ENCODE data around the gene RIN1.
"Not testable (repeated sequence)": the region's sequence is repeated elsewhere in the genome, so short reads cannot be mapped to it uniquely, and the experiment has no call there.

The RIN1 gene

GRCh38 chr11:66317723-66318599 lies 18.3 kb downstream of the RIN1 start:
- no peak for DNase-seq (ENCODE audit: low read depth)

- DNase-seq (ENCODE audit: low read depth), result no peak
Measured at GRCh38 chr11:66317322-66317722, 18.9 kb downstream of the RIN1 start.

- no peak for DNase-seq (ENCODE audit: low read depth)
Measured at GRCh38 chr11:66316849-66317251, 19.4 kb downstream of the RIN1 start, which contains the start of gene CD248. CD248 (minus strand) TSS chr11:66317044; CDS start chr11:66317027, 17 bp downstream.

GRCh38 chr11:66315921-66316811 lies 20.1 kb downstream of the RIN1 start:
- no peak for DNase-seq (ENCODE audit: low read depth)

- no peak for DNase-seq (ENCODE audit: low read depth)
Measured at GRCh38 chr11:66315498-66315885, 20.7 kb downstream of the RIN1 start.

GRCh38 chr11:66314561-66315497 lies 21.4 kb downstream of the RIN1 start:
- DNase-seq (ENCODE audit: low read depth), result no peak

- no peak for DNase-seq (ENCODE audit: low read depth)
Measured at GRCh38 chr11:66314186-66314501, 22.1 kb downstream of the RIN1 start.

GRCh38 chr11:66313321-66314185 lies 22.7 kb downstream of the RIN1 start:
- no peak for DNase-seq (ENCODE audit: low read depth)

GRCh38 chr11:66312549-66313320 lies 23.5 kb downstream of the RIN1 start:
- DNase-seq (ENCODE audit: low read depth), result peak; percentile 97

GRCh38 chr11:66311965-66312548 lies 24.2 kb downstream of the RIN1 start:
- DNase-seq (ENCODE audit: low read depth), result peak; percentile 91

- no peak for DNase-seq (ENCODE audit: low read depth)
Measured at GRCh38 chr11:66311470-66311964, 24.7 kb downstream of the RIN1 start.

GRCh38 chr11:66310803-66311440 lies 25.3 kb downstream of the RIN1 start:
- DNase-seq (ENCODE audit: low read depth), result not testable (repeated sequence)

- no peak for DNase-seq (ENCODE audit: low read depth)
Measured at GRCh38 chr11:66310324-66310723, 25.9 kb downstream of the RIN1 start.

- no peak for DNase-seq (ENCODE audit: low read depth)
Measured at GRCh38 chr11:66309475-66309874, 26.8 kb downstream of the RIN1 start.

GRCh38 chr11:66302656-66303055 lies 33.6 kb downstream of the RIN1 start:
- no peak for DNase-seq (ENCODE audit: low read depth)

GRCh38 chr11:66299186-66299585 lies 37.0 kb downstream of the RIN1 start:
- no peak for DNase-seq (ENCODE audit: low read depth)

GRCh38 chr11:66297610-66298009 lies 38.6 kb downstream of the RIN1 start:
- DNase-seq (ENCODE audit: low read depth), result no peak

GRCh38 chr11:66294626-66295620 lies 41.3 kb downstream of the RIN1 start:
- DNase-seq (ENCODE audit: low read depth), result no peak

All from HS-27A (cell line).